Thyroid gland (tissue), 4 donors: ENCODE measurements around the gene ADGRG6. TPM values are rescaled to one million over a fixed set of nuclear protein-coding genes. Genes with fewer than 3 reads are reported as not detected.

Source experiments
- DNase-seq, 2 donors: peaks; one replicate each; pipeline ENCODE4 v3.0.0-alpha.2; 2019
- H3K27ac ChIP-seq, 3 donors: fragments of 200-600 bp; sonication (generic); 1 replicate in 2 of 3; 2 replicates in 1 of 3; pipeline ENCODE4 v1.5.1; 2016 to 2019; ENCODE audit warnings: mild to moderate bottlenecking in 1 of 3, moderate library complexity in 1 of 3
- H3K27me3 ChIP-seq: fragments of 200-600 bp; sonication (generic); one replicate; pipeline ENCODE4 v1.5.1; 2019
- H3K36me3 ChIP-seq, 2 donors: fragments of 200-600 bp; sonication (generic); one replicate each; pipeline ENCODE4 v1.5.1; 2016 to 2019
- H3K4me1 ChIP-seq, 2 donors: fragments of 200-600 bp; sonication (generic); one replicate each; pipeline ENCODE4 v1.5.1; 2017 to 2019
- H3K4me3 ChIP-seq, 3 donors: fragments of 200-600 bp; sonication (generic); replicated peaks in 1 of 3; 1 replicate in 2 of 3; 2 replicates in 1 of 3; pipeline ENCODE4 v1.5.1; 2016; ENCODE audit warnings: mild to moderate bottlenecking in 1 of 3
- H3K9me3 ChIP-seq: fragments of 200-600 bp; sonication (generic); one replicate; pipeline ENCODE4 v1.5.1; 2017
- POLR2A ChIP-seq, 2 donors: fragments of 450-650 bp; IDR thresholded peaks; one replicate each; pipeline ENCODE4 v1.6.1; 2017; ENCODE audit warnings: antibody characterized with exemption in 2 of 2, mild to moderate bottlenecking in 2 of 2, moderate library complexity in 1 of 2
- WGBS, 2 donors: methylation state at CpG; one replicate each; pipeline ENCODE4 v1.1.5; 2017; 5-methylcytosine and 5-hydroxymethylcytosine counted together
- intact Hi-C: fragments of 100-400 bp; cut with DNase I; formaldehyde crosslinking; loops from one replicate; pipeline ENCODE4 v1.15.1; 2023
- total RNA-seq, 4 donors: library from RNA; depleted of rRNA; stranded (reverse); fragments of >200 nt; gene quantifications; one replicate each; pipeline ENCODE4 v1.2.3, GENCODE V29; 2016
- TF ChIP-seq, protein P1 (sequence below), 6 experiments: fragments of 200-600 bp in 3 of 6; fragments of 450-650 bp in 3 of 6; sonication (generic) in 3 of 6; IDR thresholded peaks; one replicate each; pipeline ENCODE4 v1.5.1; 2016 to 2019; ENCODE audit warnings: antibody characterized with exemption in 6 of 6, mild to moderate bottlenecking in 2 of 6, inconsistent platforms in 1 of 6, moderate library complexity in 1 of 6

The ADGRG6 gene
- total RNA-seq, 4 donors from 2014 or later, result 2.9 to 10.5 (median 7.1) TPM

GRCh38 chr6:142395266-142395665 is 93.5 kb downstream of the ADGRG6 start:
- H3K27me3 ChIP-seq, result no peaks in the 10 kb centered on the region
- no peak overlapping the region for H3K4me3 ChIP-seq
- TF ChIP-seq, protein P1, sequence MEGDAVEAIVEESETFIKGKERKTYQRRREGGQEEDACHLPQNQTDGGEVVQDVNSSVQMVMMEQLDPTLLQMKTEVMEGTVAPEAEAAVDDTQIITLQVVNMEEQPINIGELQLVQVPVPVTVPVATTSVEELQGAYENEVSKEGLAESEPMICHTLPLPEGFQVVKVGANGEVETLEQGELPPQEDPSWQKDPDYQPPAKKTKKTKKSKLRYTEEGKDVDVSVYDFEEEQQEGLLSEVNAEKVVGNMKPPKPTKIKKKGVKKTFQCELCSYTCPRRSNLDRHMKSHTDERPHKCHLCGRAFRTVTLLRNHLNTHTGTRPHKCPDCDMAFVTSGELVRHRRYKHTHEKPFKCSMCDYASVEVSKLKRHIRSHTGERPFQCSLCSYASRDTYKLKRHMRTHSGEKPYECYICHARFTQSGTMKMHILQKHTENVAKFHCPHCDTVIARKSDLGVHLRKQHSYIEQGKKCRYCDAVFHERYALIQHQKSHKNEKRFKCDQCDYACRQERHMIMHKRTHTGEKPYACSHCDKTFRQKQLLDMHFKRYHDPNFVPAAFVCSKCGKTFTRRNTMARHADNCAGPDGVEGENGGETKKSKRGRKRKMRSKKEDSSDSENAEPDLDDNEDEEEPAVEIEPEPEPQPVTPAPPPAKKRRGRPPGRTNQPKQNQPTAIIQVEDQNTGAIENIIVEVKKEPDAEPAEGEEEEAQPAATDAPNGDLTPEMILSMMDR (IDR thresholded peaks at IDR 0.05), result no peak
- no peak for TF ChIP-seq POLR2A (IDR thresholded peaks at IDR 0.05)
- intact Hi-C loops, result no loop called here
- DNase-seq, result no peak
- no peaks in the 10 kb centered on the region for H3K9me3 ChIP-seq
- H3K4me1 ChIP-seq, result no peaks in the 10 kb centered on the region
- no peak overlapping the region for H3K27ac ChIP-seq
- H3K36me3 ChIP-seq, result no peaks in the 10 kb centered on the region
- WGBS, 2 donors, result 91 to 92% methylated on average over 3 of the region's 3 CpGs

DNA sequence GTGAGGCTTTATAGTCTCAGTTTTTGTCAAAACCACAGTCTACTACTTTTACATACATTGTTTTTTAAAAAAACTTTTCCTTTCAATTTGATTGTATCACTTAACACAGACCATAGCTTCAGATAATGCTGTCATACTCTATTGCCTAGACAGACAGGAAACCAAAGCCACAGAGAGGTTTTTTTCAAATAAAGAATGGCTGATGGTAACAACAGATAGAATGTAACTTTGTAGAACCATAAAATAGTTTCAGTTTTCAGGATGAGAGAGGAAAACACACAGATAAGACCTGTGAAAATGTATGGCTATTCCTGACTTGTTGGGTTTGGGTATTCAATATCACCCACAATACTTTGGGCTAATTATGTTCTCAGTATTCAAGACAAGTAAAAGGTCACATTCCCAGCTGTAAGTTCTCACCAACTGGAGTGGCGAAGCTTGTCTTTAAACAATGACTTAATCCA is 94.0 kb downstream of the ADGRG6 start:
- WGBS, 2 donors, result 90% methylated on average over 1 of the region's 1 CpG

GRCh38 chr6:142398353-142398752 is 96.5 kb downstream of the ADGRG6 start:
- TF ChIP-seq, protein P1 (IDR thresholded peaks at IDR 0.05), result no peak
- no peak for TF ChIP-seq POLR2A (IDR thresholded peaks at IDR 0.05)

More for the DNA sequence above, 94.0 kb downstream of the ADGRG6 start:
- TF ChIP-seq, protein P1 (IDR thresholded peaks at IDR 0.05), result no peak
- TF ChIP-seq POLR2A (IDR thresholded peaks at IDR 0.05), result no peak
- no peak overlapping the region for H3K27ac ChIP-seq
- no peaks in the 10 kb centered on the region for H3K9me3 ChIP-seq
- no peak overlapping the region for H3K4me3 ChIP-seq
- H3K4me1 ChIP-seq, result no peaks in the 10 kb centered on the region
- no peaks in the 10 kb centered on the region for H3K36me3 ChIP-seq
- no peaks in the 10 kb centered on the region for H3K27me3 ChIP-seq
- no peak for DNase-seq
- intact Hi-C loops, result no loop called here

GRCh38 chr6:142399739-142400138 is 97.9 kb downstream of the ADGRG6 start:
- Histone ChIP-seq H3K4me1 (no peaks in the 10 kb centered on the region), H3K27ac (no peak overlapping the region), H3K4me3 (no peak overlapping the region), H3K9me3 (no peaks in the 10 kb centered on the region), H3K36me3 (no peaks in the 10 kb centered on the region), H3K27me3 (no peaks in the 10 kb centered on the region)
- intact Hi-C loops, result no loop called here
- 80 to 85% methylated on average over 2 of the region's 2 CpGs for WGBS, 2 donors
- no peak for TF ChIP-seq POLR2A (IDR thresholded peaks at IDR 0.05)
- DNase-seq, result no peak

More at GRCh38 chr6:142398353-142398752, 96.5 kb downstream of the ADGRG6 start:
- no peaks in the 10 kb centered on the region for H3K36me3 ChIP-seq
- intact Hi-C loops, result no loop called here
- H3K4me1 ChIP-seq, result no peaks in the 10 kb centered on the region
- no peaks in the 10 kb centered on the region for H3K27me3 ChIP-seq
- no peak overlapping the region for H3K4me3 ChIP-seq
- H3K27ac ChIP-seq, result no peak overlapping the region
- no peak for DNase-seq
- 82 to 89% methylated on average over 4 of the region's 4 CpGs for WGBS, 2 donors
- no peaks in the 10 kb centered on the region for H3K9me3 ChIP-seq

DNA sequence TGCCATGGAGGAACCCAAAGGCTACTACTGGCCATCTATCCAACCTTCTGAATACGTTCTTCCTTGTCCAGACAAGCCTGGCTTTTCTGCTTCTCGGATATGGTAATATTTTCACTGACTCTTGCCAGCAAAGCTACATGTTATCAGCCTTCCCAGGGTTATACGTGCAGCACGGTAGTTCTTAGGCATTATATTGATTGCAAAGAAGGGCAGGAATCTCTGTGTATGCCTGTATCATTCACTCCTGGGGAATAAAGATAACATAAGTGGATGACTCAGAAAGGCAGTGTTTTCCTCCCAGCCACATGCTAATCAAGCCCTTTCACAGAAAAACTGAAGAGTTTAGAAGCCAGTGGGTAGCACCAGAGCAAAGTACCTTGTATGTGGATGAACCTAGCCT is 98.7 kb downstream of the ADGRG6 start:
- H3K4me3 ChIP-seq, result no peak overlapping the region
- intact Hi-C loops, result no loop called here
- WGBS, 2 donors, result 76 to 84% methylated on average over 4 of the region's 4 CpGs

GRCh38 chr6:142401838-142402237 is 100.0 kb downstream of the ADGRG6 start:
- TF ChIP-seq, protein P1 (IDR thresholded peaks at IDR 0.05), result no peak
- TF ChIP-seq POLR2A (IDR thresholded peaks at IDR 0.05), result no peak
- no peaks in the 10 kb centered on the region for H3K4me1 ChIP-seq
- no peaks in the 10 kb centered on the region for H3K36me3 ChIP-seq
- H3K27ac ChIP-seq, result no peak overlapping the region
- intact Hi-C loops, result no loop called here
- no peaks in the 10 kb centered on the region for H3K27me3 ChIP-seq
- no peak for DNase-seq
- H3K9me3 ChIP-seq, result no peaks in the 10 kb centered on the region
- H3K4me3 ChIP-seq, result no peak overlapping the region
- 89 to 91% methylated on average over 1 of the region's 1 CpG for WGBS, 2 donors

More for the DNA sequence above, 98.7 kb downstream of the ADGRG6 start:
- no peak for DNase-seq
- no peaks in the 10 kb centered on the region for H3K9me3 ChIP-seq
- H3K4me1 ChIP-seq, result no peaks in the 10 kb centered on the region
- H3K36me3 ChIP-seq, result no peaks in the 10 kb centered on the region
- H3K27ac ChIP-seq, result no peak overlapping the region
- no peaks in the 10 kb centered on the region for H3K27me3 ChIP-seq
- TF ChIP-seq POLR2A (IDR thresholded peaks at IDR 0.05), result no peak
